AG08395 (cell line): ENCODE measurements around the gene SLC35A3.
"Not testable (repeated sequence)": the region's sequence is repeated elsewhere in the genome, so short reads cannot be mapped to it uniquely, and the experiment has no call there.

Experiments
- DNase-seq: peaks from one replicate; pipeline ENCODE4 v3.0.0; 2012; ENCODE audit warnings: mixed read lengths, low spot score

Gene SLC35A3

GRCh38 chr1:99975529-99975928, 5.7 kb downstream of the SLC35A3 start:
- DNase-seq: no peak

GRCh38 chr1:99977326-99977725, 7.5 kb downstream of the SLC35A3 start:
- DNase-seq: not testable (repeated sequence)

GRCh38 chr1:99978218-99978617, 8.4 kb downstream of the SLC35A3 start:
- DNase-seq: no peak

- no peak for DNase-seq
These were observed 9.3 kb downstream of the SLC35A3 start for GRCh38 chr1:99979091-99979490.

GRCh38 chr1:99980928-99981327, 11.1 kb downstream of the SLC35A3 start:
- DNase-seq: no peak

GRCh38 chr1:99986656-99987225, 16.9 kb downstream of the SLC35A3 start:
- no peak for DNase-seq

- no peak for DNase-seq
These were observed 18.5 kb downstream of the SLC35A3 start for GRCh38 chr1:99988210-99988765.

GRCh38 chr1:99992044-99992722, 22.4 kb downstream of the SLC35A3 start:
- no peak for DNase-seq

GRCh38 chr1:99992760-99993467, 23.1 kb downstream of the SLC35A3 start:
- no peak for DNase-seq

GRCh38 chr1:99993468-99993845, 23.7 kb downstream of the SLC35A3 start:
- no peak for DNase-seq

- no peak for DNase-seq
These were observed 24.7 kb downstream of the SLC35A3 start for GRCh38 chr1:99994496-99994895.

GRCh38 chr1:99996951-99997350, 27.2 kb downstream of the SLC35A3 start:
- no peak for DNase-seq

GRCh38 chr1:100001462-100001861, 31.7 kb downstream of the SLC35A3 start:
- no peak for DNase-seq

- DNase-seq: no peak
These were observed 35.6 kb downstream of the SLC35A3 start for GRCh38 chr1:100005424-100005823.

- DNase-seq: no peak
These were observed 36.9 kb downstream of the SLC35A3 start for GRCh38 chr1:100006688-100007087.

GRCh38 chr1:100009458-100009857, 39.7 kb downstream of the SLC35A3 start:
- peak; percentile 64 for DNase-seq

GRCh38 chr1:100010804-100011203, 41.0 kb downstream of the SLC35A3 start:
- no peak for DNase-seq

- no peak for DNase-seq
These were observed 49.4 kb downstream of the SLC35A3 start for GRCh38 chr1:100019220-100019619.

- no peak for DNase-seq
These were observed 53.7 kb downstream of the SLC35A3 start for GRCh38 chr1:100023482-100023881.

- DNase-seq: no peak
These were observed 57.4 kb downstream of the SLC35A3 start for GRCh38 chr1:100027212-100027611.

GRCh38 chr1:100028765-100029164, 59.0 kb downstream of the SLC35A3 start:
- no peak for DNase-seq

GRCh38 chr1:100034470-100034869, 64.7 kb downstream of the SLC35A3 start:
- DNase-seq: peak; percentile 4

GRCh38 chr1:100035214-100035613, 65.4 kb downstream of the SLC35A3 start:
- no peak for DNase-seq
